GM18861 (cell line): ENCODE results near the gene PVALB.

Experiments used
- ATAC-seq: cut with Tn5 transposase; IDR thresholded peaks from one replicate; pipeline ENCODE4 v1.9.1; 2021; ENCODE audit not compliant: unreplicated experiment

PVALB gene

GRCh38 chr22:36846949-36847348, 30.1 kb upstream of the PVALB start:
- no peak for ATAC-seq

DNA sequence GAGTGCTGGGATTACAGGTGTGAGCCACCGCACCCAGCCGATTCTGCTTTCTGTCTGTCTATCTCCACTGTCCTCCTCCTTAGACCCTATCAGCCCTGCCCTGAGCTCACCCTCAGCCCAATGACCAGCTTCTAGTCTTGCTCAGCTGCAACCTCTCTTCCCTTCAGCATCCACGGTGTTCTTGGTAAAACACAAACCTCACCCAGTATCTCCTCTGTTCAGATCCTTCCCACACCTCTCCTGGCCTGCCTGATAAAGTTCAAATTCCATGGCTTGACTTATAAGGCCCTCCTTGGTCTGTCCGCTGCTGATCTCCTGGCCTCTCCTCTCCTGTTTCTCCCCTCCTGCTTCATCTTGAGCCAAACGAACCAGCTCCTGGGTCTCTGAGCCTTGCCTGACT, 29.4 kb upstream of the PVALB start:
- no peak for ATAC-seq

- no peak for ATAC-seq
Measured at GRCh38 chr22:36840106-36840505, 23.3 kb upstream of the PVALB start.

DNA sequence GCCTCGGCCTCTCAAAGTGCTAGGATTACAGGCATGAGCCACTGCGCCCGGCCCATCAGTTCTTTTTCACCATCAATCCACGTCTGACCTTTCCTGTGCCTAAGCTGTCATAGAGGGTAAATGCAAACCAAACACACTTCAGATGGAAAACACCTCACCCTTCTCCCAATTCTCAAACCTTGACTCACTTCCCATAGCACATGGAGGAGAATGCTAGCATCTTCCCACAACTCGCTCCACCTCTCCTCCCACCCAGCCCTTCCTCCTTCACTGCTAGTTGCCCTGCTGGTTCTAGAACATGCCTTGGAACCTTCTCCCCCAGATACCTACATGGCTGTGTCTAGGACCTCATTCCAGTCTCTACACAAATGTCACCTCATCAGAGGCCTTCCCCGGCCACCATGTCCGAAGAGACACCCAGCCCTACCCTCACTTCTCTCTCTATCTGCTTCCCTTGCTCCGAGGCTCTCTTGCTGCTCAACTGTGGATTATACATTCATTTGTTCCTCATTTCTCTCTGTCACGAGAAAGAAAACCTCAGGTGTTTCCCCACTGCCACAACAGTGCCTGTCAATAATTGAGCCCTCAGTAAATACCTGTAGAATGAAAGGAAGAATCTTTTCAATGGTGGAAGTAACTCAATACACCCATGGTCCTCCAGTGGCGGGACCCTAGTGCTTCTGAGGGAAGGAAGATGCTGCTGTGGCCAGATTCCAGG, 22.7 kb upstream of the PVALB start:
- no peak for ATAC-seq

- ATAC-seq: no peak
Measured at GRCh38 chr22:36838119-36839030, 21.5 kb upstream of the PVALB start.

DNA sequence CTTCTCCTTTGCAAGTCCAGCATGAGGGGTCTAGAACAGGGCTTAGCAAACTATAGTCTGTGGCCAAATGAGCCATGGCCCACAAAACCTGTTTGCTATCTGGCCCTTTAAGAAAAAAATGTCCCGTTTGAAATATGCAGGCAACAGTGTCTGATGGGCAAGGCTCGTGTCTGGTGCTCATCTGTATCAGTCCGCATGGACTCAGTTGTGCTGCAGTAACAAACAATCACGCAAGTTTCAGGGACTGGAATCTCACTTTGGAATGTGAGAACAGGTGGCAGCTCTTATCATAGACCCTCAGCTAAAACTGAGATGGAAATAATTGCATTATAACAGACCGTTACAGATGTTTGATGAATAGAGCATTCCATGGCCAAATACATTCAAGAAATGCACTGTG, 19.1 kb upstream of the PVALB start:
- ATAC-seq: no peak

DNA sequence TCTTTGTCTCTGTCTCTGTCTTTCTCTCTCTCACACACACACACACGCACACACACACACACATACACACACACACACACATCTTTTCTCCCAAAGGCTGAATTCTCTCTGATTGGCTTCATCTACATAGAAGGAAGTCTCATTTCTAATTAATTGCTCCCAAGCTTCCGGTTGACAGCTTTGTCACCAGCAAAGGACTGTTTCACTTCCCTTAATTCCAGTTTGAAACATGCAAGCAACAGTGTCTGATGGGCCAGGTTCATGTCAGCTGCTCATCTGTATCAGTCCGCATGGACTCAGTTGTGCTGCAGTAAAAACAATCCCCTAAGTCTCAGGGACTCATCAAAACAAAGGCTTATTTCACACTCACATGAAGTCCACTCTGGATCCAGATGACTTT, 16.2 kb upstream of the PVALB start:
- no peak for ATAC-seq

DNA sequence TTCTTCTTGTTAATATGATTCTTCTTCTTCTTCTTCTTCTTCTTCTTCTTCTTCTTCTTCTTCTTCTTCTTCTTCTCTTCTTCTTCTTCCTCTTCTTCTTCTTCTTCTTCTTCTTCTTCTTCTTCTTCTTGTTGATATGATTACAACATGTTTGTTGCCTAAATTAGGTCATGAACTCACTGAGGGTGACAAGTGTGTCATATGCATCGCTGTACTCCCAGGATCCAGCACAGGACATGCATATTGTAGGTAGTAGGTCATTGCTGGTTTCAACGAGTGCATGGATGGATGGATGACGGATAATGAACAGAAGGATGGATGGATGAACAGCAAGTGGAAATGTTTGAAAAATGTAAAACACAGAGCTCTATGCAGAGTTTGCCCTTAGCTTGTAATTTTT, 14.9 kb upstream of the PVALB start:
- ATAC-seq: no peak

GRCh38 chr22:36831206-36831605, 14.4 kb upstream of the PVALB start:
- no peak for ATAC-seq

GRCh38 chr22:36830601-36831000, 13.8 kb upstream of the PVALB start:
- no peak for ATAC-seq

- ATAC-seq: no peak
Measured at GRCh38 chr22:36829370-36830002, 12.7 kb upstream of the PVALB start.

GRCh38 chr22:36828815-36829214, 12.0 kb upstream of the PVALB start:
- no peak for ATAC-seq

- ATAC-seq: no peak
Measured at GRCh38 chr22:36826262-36826661, 9.4 kb upstream of the PVALB start.

DNA sequence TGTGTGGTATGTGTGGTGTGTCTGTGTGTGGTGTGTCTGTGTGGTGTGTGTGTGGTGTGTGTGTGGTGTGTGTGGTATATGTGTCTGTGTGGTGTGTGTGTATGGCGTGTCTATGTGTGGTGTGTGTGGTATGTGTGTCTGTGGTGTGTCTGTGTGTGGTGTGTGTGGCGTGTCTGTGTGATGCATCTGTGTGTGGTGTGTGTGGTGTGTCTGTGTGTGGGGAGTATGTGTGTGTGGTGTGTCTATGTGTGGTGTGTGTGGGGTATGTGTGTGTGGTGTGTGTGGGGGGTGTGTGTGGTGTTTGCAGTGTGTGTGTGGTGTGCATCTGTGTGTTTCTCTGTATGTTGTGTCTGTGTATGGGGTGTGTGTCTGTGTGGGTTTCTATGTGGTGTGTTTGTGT, 7.8 kb upstream of the PVALB start:
- ATAC-seq: no peak

DNA sequence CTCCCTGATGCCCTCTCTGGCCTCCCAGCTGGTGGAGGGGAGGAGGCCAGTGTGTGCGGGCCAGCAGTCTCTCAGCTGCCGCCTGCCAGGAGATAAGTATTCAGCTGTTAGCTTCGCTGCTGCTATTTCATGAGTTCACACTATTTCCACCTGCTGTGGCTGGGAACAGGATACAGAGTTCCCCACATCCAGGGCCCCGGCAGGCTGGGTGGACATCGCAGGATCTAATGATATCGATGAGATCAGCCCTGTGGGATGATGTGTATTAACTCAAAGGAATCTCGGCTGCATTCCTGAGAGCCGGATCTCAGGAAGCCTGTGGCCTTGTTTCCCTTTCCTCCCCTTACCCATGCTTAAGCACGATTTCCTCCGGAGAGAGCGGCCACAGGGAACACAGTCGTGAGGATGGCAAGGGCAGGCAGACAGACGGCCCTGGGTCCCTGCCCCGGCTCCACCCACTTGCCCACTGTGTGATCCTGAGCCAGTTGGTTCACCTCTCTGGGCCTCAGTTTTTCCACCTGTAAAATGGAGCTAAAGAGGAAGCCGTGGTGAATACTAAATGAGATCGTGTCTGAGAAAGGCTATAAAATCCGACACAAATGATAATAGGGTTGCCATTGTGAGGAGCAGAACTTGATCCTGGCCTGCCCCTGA, 6.5 kb upstream of the PVALB start:
- no peak for ATAC-seq

DNA sequence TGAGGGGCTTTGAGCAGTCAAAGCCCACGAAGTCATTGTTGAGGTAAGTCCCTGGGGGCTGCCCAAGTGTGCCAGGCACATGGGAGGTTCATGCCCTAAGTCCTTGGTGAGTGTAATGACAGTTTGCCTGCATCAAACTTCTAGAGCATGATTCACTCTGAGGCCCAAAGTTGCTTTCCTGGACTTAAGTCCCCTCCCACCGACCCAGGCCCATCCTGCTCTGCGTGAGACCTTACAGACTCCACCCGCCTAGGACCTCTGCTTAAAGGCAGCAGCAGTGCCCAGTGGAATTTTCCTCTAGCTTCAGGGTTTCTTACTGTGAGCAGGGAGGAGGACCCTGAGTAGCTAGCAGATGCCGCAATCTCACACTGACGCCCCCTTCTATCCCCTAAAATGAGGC, 5.7 kb upstream of the PVALB start:
- no peak for ATAC-seq

DNA sequence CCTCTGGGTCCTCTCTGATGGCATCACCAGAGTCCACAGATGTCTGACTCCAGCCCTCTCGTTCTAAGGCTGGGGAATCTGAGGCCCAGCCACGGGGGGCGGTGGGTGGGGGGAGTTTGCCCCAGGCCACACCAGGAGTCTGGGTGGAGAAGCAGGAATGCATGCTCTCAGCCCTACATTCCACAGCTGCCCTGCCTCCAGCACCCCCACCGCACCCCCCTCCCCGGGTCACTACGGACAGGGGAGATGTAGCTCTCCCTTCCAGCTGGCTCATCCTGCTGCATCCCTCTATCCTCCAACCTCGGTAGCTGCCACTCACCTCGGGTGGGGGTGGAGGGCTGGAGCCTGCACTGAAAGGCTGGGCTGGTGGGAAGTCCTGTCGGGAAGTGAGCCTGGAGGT, 2.3 kb upstream of the PVALB start:
- no peak for ATAC-seq

DNA sequence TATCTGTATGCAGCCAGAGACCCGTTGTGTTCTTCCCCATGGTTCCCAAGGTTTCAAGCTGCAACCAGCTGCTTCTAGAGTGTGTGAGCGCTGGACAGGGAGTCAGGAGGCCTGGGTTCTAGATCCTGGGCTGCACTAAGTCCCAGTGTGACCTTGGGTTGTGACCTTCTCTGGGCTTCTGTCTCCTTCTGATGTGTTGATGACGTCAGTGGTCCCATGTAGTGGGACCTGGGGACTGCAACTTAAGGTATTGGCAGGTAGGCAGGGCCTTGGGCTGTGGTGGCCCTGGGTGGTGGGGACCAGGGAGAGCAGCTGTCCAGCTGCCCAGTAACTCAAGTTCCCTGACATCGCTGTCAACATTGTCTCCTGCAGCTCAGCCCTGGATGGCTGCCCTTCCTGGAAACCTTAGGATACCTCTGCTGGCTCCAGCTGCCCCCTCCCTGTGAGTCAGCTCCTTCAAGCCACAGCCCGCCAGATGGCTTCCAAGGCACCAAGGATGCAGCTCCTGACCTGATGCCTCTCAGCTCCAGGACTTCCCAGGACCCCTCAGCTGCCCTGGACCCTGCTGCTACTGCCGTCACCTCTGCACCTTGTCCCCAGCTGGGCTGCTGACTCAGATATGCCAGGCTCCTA, 1.3 kb upstream of the PVALB start:
- ATAC-seq: no peak

GRCh38 chr22:36817525-36817848, 652 bp upstream of the PVALB start:
- ATAC-seq: no peak

- no peak for ATAC-seq
Measured at GRCh38 chr22:36816339-36816635, 548 bp downstream of the PVALB start.
